PC-9 (cell line): ENCODE results near the gene EMC7.

Experiments used
- EZH2 ChIP-seq: fragments of 200-600 bp; sonication (generic); IDR thresholded peaks from 2 replicates; pipeline ENCODE4 v1.8.0; 2017; ENCODE audit warnings: antibody characterized with exemption, low read depth
- TF ChIP-seq, protein P1 (sequence below): fragments of 200-600 bp; sonication (generic); conservative IDR thresholded peaks from 2 replicates; pipeline ENCODE4 v1.6.1; 2017; ENCODE audit warnings: mixed run types, antibody characterized with exemption, mild to moderate bottlenecking, moderate library complexity

DNA sequence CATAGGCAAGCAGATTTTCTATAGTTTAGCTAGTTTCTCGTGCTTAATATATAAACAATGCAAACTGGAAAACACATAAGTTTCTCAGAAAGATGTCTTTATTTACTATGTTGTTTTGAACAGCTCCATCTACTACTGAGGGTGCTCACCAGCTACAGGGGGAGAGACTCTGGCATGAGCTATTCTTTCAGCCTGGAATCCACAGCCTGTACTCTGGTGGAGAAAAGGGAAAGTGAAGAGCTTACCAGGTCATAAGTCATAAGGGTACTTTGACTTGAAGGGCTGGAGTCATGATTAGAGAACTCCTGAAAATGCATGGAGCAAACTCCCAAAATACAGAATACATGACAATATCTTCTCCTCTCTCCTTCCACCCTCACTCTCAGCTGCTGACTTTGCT is 58.3 kb downstream of the EMC7 start:
- TF ChIP-seq, protein P1, sequence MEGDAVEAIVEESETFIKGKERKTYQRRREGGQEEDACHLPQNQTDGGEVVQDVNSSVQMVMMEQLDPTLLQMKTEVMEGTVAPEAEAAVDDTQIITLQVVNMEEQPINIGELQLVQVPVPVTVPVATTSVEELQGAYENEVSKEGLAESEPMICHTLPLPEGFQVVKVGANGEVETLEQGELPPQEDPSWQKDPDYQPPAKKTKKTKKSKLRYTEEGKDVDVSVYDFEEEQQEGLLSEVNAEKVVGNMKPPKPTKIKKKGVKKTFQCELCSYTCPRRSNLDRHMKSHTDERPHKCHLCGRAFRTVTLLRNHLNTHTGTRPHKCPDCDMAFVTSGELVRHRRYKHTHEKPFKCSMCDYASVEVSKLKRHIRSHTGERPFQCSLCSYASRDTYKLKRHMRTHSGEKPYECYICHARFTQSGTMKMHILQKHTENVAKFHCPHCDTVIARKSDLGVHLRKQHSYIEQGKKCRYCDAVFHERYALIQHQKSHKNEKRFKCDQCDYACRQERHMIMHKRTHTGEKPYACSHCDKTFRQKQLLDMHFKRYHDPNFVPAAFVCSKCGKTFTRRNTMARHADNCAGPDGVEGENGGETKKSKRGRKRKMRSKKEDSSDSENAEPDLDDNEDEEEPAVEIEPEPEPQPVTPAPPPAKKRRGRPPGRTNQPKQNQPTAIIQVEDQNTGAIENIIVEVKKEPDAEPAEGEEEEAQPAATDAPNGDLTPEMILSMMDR, result no peak
- no peak for TF ChIP-seq EZH2
